Sigmoid colon (tissue), 4 donors: ENCODE data around the gene DIAPH2.

Source experiments
- CTCF ChIP-seq, 4 experiments: fragments of 450-650 bp in 3 of 4; fragments of 200-600 bp in 1 of 4; IDR thresholded peaks; one replicate each; pipeline ENCODE4 v1.5.1; 2016 to 2019; ENCODE audit warnings: antibody characterized with exemption in 4 of 4, mild to moderate bottlenecking in 3 of 4, moderate library complexity in 2 of 4
- EP300 ChIP-seq, 4 donors: sonication (generic); formaldehyde crosslinking; IDR thresholded peaks; one replicate each; pipeline ENCODE4 v1.6.1; 2017; ENCODE audit warnings: antibody characterized with exemption in 4 of 4
- POLR2A ChIP-seq, 2 donors: fragments of 450-650 bp; IDR thresholded peaks; one replicate each; pipeline ENCODE4 v1.6.1; 2016; ENCODE audit warnings: antibody characterized with exemption in 2 of 2, mild to moderate bottlenecking in 2 of 2, moderate library complexity in 2 of 2
- POLR2AphosphoS5 ChIP-seq, 4 donors: sonication (generic); formaldehyde crosslinking; IDR thresholded peaks; one replicate each; pipeline ENCODE4 v1.6.1; 2017; ENCODE audit warnings: antibody characterized with exemption in 4 of 4

- TF ChIP-seq EP300 (IDR thresholded peaks at IDR 0.05) (no peak), CTCF (IDR thresholded peaks at IDR 0.05) (no peak), POLR2A (IDR thresholded peaks at IDR 0.05) (no peak), POLR2AphosphoS5 (IDR thresholded peaks at IDR 0.05) (no peak)
Measured at GRCh38 chrX:97389761-97390192, 705.1 kb downstream of the DIAPH2 start.
